AG09309 (cell line): Measurements from ENCODE around the gene FBXO33.
A peak's percentile ranks its signal among the peaks of the same experiment; 100 is the strongest.

Source experiments
- DNase-seq: peaks from one replicate; pipeline ENCODE4 v3.0.0-alpha.2; 2010; ENCODE audit warnings: low read depth
- H3K4me3 ChIP-seq: 2 replicates; pipeline ENCODE4 v1.5.1; 2011; ENCODE audit warnings: mild to moderate bottlenecking, low read depth, low read length, moderate library complexity; ENCODE audit not compliant: control insufficient read depth
- CTCF ChIP-seq: IDR thresholded peaks from 2 replicates; pipeline ENCODE4 v1.5.1; 2011; ENCODE audit warnings: mild to moderate bottlenecking, low read depth, low read length, inconsistent platforms; ENCODE audit not compliant: insufficient read depth, control insufficient read depth; ENCODE audit errors: missing control alignments

FBXO33 gene

GRCh38 chr14:39423793-39424192, 8.4 kb downstream of the FBXO33 start:
- no peak overlapping the region for H3K4me3 ChIP-seq
- TF ChIP-seq CTCF = no peak
- DNase-seq = no peak

DNA sequence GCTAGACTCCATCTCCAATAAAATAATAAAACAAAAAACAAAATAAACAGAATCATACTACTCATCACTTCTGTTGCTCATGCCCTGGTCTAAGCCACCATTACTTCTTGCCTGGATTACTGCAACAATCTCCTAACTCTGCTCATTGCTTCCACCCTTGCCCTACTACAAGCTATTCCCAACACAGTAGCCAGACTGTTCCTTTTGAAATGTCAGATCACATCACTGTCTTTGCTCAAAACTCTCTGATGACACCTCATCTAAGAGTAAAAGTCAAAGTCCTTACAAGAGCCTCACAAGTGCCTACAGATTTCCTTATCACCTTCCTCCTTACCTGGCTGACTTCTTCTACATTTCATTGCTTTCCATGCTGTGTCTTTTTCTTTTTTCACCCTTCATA, 10.0 kb downstream of the FBXO33 start:
- no peak for DNase-seq
- TF ChIP-seq CTCF = no peak
- no peak overlapping the region for H3K4me3 ChIP-seq

DNA sequence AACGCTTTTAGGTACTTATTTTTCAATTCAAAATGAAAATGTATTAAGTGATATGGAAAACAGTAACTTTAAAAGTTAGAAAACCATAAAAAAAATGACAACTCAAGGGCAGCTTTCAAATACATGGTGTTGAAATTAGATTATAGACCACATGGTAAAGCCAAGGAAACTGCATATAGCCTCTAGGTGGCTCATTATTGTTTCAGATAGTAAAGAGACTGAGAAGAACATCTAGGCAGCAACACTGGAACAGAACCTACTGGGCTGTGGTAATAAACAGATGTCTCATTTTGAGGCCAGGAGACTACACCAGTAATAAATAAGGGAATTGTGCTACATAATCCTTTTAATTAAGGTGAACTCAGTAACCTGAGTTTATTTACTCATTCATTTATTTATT, 13.0 kb downstream of the FBXO33 start:
- TF ChIP-seq CTCF = peak; percentile 13

DNA sequence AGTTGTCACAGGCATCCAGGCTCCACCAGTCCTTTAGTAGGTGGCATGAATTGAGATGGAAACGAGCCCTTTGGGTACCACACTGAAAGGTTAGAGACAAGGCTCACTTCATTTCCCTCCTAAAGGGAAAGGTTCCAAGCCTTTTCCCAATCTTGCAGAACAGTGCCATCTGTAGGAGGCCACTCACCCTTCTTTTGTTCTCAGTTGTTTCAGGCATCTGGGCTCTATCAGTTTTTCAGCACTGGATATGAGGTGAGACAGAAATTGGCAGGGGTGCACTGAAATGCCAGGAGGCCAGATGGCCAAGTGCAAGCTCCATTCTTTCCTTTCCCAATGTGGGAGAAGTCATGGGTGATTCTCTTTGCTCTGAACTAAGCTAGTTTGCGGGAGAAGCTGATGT, 15.2 kb downstream of the FBXO33 start:
- DNase-seq = no peak
- peak; percentile 58 for TF ChIP-seq CTCF

More for the DNA sequence above, 13.0 kb downstream of the FBXO33 start:
- H3K4me3 ChIP-seq = no peak overlapping the region
- no peak for DNase-seq

GRCh38 chr14:39416072-39416471, 16.2 kb downstream of the FBXO33 start:
- no peak overlapping the region for H3K4me3 ChIP-seq
- no peak for DNase-seq
- no peak for TF ChIP-seq CTCF

More for the DNA sequence above, 15.2 kb downstream of the FBXO33 start:
- no peak overlapping the region for H3K4me3 ChIP-seq

- no peak for DNase-seq
- no peak for TF ChIP-seq CTCF
- no peak overlapping the region for H3K4me3 ChIP-seq
Observed at GRCh38 chr14:39406560-39406959, 25.7 kb downstream of the FBXO33 start.

DNA sequence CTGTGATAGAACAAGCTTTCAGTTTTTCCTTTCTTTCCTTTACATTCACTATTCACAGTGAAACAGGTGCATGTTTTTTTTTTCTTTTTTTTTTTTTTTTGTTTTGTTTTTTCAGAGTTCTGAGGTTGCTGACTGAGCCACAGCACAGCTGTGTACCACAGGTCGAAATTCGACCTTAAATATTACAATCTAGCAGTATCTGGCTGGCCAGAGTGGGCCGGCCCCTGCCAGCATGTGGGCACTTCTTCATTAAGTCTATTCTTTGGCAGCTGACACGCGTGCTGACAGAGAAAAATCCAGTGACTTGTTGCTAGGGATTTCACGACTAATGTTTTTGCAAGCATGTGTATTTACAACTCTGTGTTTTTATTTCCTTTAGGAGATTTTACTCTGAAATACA, 33.9 kb downstream of the FBXO33 start:
- DNase-seq = no peak
- H3K4me3 ChIP-seq = no peak overlapping the region
- no peak for TF ChIP-seq CTCF
